GM15510 (cell line): ENCODE measurements around the gene TCERG1L.

ENCODE experiments used
- POLR2A ChIP-seq: IDR thresholded peaks from 3 replicates; pipeline ENCODE4 v1.6.1; 2011; ENCODE audit warnings: borderline replicate concordance; ENCODE audit not compliant: insufficient read length; ENCODE audit errors: extremely low read depth

The TCERG1L gene

GRCh38 chr10:131238669-131239280 is 72.7 kb downstream of the TCERG1L start:
- TF ChIP-seq POLR2A: no peak

- no peak for TF ChIP-seq POLR2A
These were observed 73.4 kb downstream of the TCERG1L start for GRCh38 chr10:131237991-131238651.

GRCh38 chr10:131233611-131234258 is 77.8 kb downstream of the TCERG1L start:
- no peak for TF ChIP-seq POLR2A

- no peak for TF ChIP-seq POLR2A
These were observed 79.5 kb downstream of the TCERG1L start for GRCh38 chr10:131231965-131232541.

GRCh38 chr10:131231323-131231964 is 80.1 kb downstream of the TCERG1L start:
- no peak for TF ChIP-seq POLR2A

- TF ChIP-seq POLR2A: no peak
These were observed 80.7 kb downstream of the TCERG1L start for GRCh38 chr10:131230641-131231322.

GRCh38 chr10:131230166-131230565 is 81.4 kb downstream of the TCERG1L start:
- TF ChIP-seq POLR2A: no peak

GRCh38 chr10:131227163-131227740 is 84.3 kb downstream of the TCERG1L start:
- no peak for TF ChIP-seq POLR2A

GRCh38 chr10:131226446-131227162 is 84.9 kb downstream of the TCERG1L start:
- no peak for TF ChIP-seq POLR2A

- TF ChIP-seq POLR2A: no peak
These were observed 87.4 kb downstream of the TCERG1L start for GRCh38 chr10:131224106-131224505.

GRCh38 chr10:131223422-131223821 is 88.1 kb downstream of the TCERG1L start:
- no peak for TF ChIP-seq POLR2A

- TF ChIP-seq POLR2A: no peak
These were observed 88.5 kb downstream of the TCERG1L start for GRCh38 chr10:131222986-131223385.

GRCh38 chr10:131221632-131222277 is 89.8 kb downstream of the TCERG1L start:
- TF ChIP-seq POLR2A: no peak
